HG02981 (cell line): Measurements from ENCODE around the gene CELF4.

ENCODE experiments used
- ATAC-seq: cut with Tn5 transposase; IDR thresholded peaks from one replicate; pipeline ENCODE4 v1.9.1; 2021; ENCODE audit warnings: mild to moderate bottlenecking, moderate library complexity; ENCODE audit not compliant: unreplicated experiment

Gene CELF4

DNA sequence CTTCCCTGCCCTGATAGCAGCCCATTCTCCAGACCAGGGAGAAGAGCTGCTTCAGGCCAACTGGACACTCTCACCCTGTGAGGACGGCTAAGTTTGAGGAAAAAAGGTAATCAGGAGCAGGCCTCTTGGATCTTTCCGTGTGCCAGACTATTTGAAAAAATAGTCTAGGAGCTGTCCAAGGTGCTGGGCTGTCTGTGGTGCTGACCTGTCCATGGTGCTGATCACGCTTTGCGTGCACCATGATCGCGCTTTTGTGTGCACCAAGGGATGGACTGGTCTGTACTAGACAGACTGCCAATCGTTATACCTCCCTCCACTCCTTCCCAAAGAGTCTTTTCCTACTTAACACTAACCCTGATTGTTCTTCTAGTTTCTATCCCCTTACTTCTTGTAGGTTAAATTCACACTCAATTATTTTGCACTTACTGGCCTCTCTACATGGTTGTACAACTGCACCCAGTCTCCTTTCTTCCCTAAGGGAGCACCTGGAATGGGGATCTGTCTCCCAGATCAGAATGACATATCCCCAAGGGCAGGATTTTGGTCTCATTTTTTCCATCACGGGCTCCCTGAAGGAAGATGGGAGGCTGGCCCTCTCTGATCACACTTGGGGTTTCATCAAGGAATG lies 295.4 kb downstream of the CELF4 start:
- ATAC-seq, result no peak

DNA sequence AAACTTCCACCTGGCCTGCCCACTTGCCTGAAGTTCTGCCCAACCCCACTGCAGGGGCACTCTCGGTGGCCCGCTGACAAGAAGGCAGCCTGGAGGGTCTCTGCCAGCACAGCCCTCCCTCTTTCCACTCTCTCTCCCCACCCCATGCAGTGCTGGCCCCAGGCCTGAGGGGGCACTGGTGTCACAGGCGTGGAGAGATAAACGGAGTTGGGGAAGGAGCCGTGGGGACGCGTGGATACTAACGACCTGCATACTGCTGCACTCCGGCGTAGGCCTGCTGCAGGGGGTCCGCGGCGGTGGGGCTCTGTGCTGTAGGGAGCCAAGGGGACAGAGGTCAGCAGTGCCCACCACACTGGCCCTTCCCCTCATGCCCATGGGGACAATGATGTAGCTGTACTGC lies 299.3 kb downstream of the CELF4 start:
- ATAC-seq, result no peak

- no peak for ATAC-seq
Measured at GRCh38 chr18:37265382-37265781, 300.2 kb downstream of the CELF4 start.

GRCh38 chr18:37264956-37265355 lies 300.6 kb downstream of the CELF4 start:
- no peak for ATAC-seq

- ATAC-seq, result no peak
Measured at GRCh38 chr18:37261988-37262387, 303.6 kb downstream of the CELF4 start.

DNA sequence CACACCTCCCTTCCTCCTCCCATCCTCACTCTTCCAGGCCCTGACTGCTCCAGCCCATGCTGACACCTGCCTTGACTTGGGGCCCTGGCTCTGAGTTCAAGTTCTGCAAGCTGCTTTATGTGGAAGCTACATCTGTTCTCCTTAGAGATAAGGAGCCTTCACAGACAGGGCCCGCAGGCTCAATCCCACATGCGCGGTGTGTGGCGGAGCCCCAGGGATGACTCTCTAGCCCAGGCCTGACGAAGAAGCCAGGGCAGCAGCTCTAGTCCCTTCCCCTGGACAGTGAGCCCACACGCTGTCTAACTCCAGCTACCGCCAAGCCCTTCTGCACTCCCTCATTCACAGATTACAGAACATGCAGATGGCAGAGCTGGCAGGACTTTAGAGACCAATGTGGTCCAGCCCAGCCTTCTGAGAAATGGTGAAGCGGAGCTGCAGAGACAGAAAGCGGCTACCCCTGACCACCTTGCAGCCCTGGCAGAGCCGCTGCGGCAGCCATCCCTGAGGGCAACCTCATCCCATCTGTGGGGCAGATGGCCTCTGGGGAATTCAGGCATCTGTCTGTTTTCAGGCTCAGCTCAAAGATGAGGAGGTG lies 304.3 kb downstream of the CELF4 start:
- no peak for ATAC-seq

GRCh38 chr18:37260367-37261093 lies 305.1 kb downstream of the CELF4 start:
- no peak for ATAC-seq

DNA sequence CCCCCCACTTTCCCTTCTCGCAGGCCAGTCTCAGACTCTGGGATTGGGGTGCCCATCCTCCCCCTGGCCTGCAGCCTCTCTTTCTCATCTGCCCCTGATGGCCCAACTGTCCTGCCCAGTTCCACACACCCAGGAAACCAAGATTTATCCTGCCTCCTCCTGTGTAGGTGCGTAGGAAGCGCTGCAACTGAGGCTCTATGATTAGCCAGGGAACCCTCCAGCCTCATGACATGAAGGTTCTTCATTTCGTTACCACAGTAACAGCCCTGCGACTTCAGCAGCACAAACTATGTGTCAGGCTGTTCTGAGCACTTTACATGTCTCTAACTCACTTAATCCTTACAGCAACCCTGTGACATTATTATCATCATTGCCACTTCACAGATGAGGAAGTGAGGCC lies 305.9 kb downstream of the CELF4 start:
- no peak for ATAC-seq

GRCh38 chr18:37258819-37259218 lies 306.8 kb downstream of the CELF4 start:
- ATAC-seq, result no peak

GRCh38 chr18:37258131-37258530 lies 307.5 kb downstream of the CELF4 start:
- ATAC-seq, result no peak

- ATAC-seq, result no peak
Measured at GRCh38 chr18:37254973-37255372, 310.6 kb downstream of the CELF4 start.

DNA sequence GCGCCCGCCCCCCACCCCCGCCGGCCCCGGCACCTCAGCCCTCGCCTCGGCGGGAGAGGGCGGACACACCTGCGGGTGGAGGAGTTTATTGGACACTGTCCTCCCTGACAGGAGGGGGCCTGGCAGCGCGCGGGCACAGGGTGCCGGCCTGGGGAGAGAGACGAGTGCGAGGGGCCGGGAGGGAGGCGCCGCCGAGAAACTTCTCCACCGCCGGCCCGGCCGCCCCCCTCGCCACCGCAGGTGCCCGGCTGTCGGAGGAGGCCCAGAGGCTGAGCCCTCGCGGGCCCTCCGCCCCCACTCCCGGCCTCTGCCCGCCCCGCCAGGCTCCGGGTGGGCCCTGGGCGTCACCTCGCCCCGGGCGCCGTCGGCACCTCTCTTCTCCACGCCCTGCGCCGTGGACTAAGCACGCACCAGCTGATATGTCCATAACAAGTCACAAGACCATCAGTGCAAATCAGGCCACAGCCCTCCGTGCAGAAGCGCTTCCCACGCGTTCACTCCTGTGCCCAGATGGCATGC lies 311.3 kb downstream of the CELF4 start:
- ATAC-seq, result no peak

DNA sequence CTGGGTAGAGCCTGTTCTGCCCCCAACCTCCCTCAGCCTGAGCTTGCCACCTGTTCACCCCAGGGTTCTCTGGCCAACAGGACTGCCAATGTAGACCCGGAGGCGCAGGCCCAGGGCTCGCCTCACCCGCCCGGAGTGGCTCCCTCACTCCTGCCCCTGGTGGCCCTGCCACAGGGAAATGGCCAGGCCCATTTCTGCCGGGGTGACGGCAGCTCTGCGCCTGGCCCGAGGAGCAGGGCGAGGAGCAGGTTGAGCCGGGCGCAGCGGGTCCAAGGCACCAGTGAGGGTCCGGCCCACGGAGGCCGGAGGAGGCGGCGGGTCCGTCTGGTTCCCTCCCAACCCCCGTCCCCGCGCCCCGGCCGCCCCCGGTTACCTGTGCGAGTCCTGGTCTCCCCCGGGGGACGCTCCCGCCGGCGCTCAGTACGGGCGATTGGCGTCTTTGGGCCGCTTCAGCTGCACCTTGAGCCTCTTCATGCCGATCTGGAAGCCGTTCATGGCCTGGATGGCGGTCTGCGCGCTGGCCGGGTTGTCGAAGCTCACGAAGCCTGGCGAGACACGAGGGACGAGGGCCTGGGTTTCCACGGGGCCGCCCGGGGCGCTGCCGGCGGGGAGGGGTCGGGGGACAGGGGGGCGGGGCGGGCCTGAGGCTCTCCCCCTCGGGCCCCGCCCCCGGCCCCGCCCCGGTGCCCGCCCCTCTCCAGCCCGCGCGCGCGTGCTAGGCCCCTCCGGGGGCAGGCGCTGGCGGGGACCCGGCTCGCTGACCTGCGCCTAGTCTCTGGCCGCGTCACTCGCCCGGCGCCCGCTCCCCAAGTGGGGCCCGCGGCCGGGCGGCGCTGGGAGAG lies 312.0 kb downstream of the CELF4 start:
- ATAC-seq, result no peak

GRCh38 chr18:37252854-37253393 lies 312.7 kb downstream of the CELF4 start:
- no peak for ATAC-seq

GRCh38 chr18:37252342-37252741 lies 313.3 kb downstream of the CELF4 start:
- no peak for ATAC-seq

DNA sequence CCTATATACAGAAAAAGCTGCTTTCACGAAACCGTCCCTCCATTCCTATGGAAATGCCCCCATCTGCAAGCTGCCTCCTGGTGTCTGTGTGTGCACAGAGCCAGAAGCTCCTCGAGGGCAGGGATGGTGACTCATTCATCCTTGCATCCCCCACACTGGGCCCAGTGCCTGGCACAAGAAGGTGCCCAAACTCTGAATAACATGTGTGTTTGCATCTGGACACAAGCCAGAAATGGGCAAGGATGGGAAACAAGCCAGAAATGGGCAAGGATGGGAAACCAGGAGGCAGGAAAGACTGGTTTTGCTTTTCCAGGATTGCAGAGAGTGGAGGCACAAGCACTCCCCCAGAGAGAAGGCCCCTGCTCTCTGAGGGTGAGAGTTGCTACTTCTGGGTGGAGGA lies 313.9 kb downstream of the CELF4 start:
- ATAC-seq, result no peak

- no peak for ATAC-seq
Measured at GRCh38 chr18:37249895-37250618, 315.5 kb downstream of the CELF4 start.

- ATAC-seq, result no peak
Measured at GRCh38 chr18:37249171-37249886, 316.3 kb downstream of the CELF4 start.

DNA sequence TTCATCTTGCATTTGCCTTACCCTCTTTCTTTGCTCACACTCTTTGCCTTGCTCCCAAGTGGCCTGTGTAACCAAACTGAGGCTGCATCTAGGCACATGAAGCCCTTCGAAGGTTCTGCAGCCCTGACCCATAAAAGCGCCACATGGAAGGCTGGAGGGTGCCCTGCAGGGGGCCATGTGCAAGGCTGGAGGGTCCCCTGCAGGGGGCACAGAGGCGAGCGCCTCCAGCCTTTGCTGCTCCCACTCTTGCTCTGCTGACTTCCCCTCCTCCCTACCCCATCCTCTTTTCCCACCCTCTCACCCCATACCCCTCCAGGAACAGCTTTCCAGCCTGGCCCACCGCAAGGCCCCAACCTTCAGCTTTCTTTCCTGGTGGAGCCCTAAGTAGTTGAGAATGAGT lies 317.3 kb downstream of the CELF4 start:
- ATAC-seq, result no peak
